GM18508 (cell line): ENCODE measurements around the gene KAT8.
A peak's percentile ranks its signal among the peaks of the same experiment; 100 is the strongest.
"Not testable (repeated sequence)": the region's sequence is repeated elsewhere in the genome, so short reads cannot be mapped to it uniquely, and the experiment has no call there.

ENCODE experiments used
- ATAC-seq: cut with Tn5 transposase; IDR thresholded peaks from one replicate; pipeline ENCODE4 v1.9.1; 2021; ENCODE audit warnings: moderate number of reproducible peaks; ENCODE audit not compliant: insufficient read depth, unreplicated experiment

Gene KAT8

GRCh38 chr16:31143011-31143693, 25.7 kb downstream of the KAT8 start:
- no peak for ATAC-seq

- ATAC-seq, result no peak
These were observed 26.3 kb downstream of the KAT8 start for GRCh38 chr16:31143694-31144148.

GRCh38 chr16:31144418-31144817, 27.0 kb downstream of the KAT8 start:
- not testable (repeated sequence) for ATAC-seq

- ATAC-seq, result no peak
These were observed 28.0 kb downstream of the KAT8 start for GRCh38 chr16:31145398-31145990.

DNA sequence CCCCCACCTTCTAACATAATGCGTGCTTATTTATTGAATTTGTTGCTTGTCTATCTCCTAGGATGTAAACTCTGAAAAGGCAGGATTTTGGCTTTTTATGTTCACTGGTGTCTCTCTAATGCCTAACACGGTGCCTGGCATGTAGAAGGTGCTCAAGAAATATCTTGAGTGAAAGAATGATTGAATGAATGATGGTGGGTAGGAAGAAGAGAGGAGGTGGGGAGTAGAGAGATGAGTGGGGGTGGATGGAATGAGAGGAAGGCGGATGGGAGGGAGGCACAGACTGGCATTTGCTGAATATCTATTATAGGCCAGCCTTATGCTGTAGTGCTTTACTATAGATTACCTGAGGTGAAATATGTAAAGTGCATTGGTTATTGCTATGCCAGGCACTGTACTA, 30.1 kb downstream of the KAT8 start:
- no peak for ATAC-seq

- ATAC-seq, result no peak
These were observed 30.8 kb downstream of the KAT8 start for GRCh38 chr16:31148281-31148728.

- ATAC-seq, result no peak
These were observed 31.4 kb downstream of the KAT8 start for GRCh38 chr16:31148896-31149295.

- no peak for ATAC-seq
These were observed 31.9 kb downstream of the KAT8 start for GRCh38 chr16:31149332-31149731.

- no peak for ATAC-seq
These were observed 32.7 kb downstream of the KAT8 start, which contains the start of gene PRSS36 for GRCh38 chr16:31149894-31150890. PRSS36 (minus strand) TSS chr16:31150066; CDS start chr16:31150035, 31 bp downstream.

- not testable (repeated sequence) for ATAC-seq
These were observed 33.5 kb downstream of the KAT8 start for GRCh38 chr16:31150976-31151375.

- ATAC-seq, result no peak
These were observed 39.7 kb downstream of the KAT8 start for GRCh38 chr16:31157136-31157535.

DNA sequence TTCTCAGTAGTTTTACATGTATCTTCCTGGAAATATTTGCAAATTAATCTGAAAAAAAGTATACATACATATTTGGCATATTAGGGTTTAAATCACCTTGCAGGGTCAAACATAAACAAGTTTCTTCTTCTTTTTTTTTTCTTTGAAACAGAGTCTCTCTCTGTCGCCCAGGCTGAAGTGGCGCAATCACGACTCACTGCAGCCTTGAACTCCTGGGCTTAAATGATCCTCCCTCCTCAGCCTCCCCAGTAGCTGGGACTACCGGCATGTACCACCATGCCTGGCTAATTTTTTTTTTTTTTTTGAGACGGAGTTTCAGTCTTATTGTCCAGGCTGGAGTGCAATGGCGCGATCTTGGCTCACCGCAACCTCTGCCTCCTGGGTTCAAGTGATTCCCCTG, 49.9 kb downstream of the KAT8 start:
- no peak for ATAC-seq

- ATAC-seq, result no peak
These were observed 51.4 kb downstream of the KAT8 start for GRCh38 chr16:31168848-31169247.

GRCh38 chr16:31170048-31170447, 52.6 kb downstream of the KAT8 start:
- not testable (repeated sequence) for ATAC-seq

GRCh38 chr16:31177136-31177535, 59.7 kb downstream of the KAT8 start:
- ATAC-seq, result no peak

DNA sequence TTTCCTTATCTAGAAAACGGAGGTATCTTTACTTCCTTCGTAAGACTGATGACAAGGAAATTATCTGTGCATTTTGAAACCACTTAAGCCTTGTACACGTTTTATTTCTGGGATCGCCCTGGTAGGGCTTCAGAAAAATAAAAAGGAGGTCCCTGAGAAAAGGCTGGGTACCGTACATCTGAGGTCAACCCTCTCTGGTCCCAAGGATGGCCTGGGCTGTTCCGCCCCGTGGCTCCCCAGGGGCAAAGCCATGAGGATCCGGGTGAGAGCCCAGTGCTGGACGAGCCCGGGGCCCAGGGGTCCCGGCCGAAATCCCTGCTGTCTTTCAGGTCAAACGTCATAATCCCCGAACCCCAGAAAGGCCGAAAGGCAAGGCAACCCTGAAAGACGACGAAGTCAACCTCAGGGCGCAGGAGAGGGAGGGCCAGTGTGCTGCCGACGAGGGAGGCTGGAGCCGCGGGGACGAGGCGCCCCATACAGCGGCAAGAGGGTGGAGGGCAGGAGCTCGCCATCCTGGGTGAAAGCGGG, 61.8 kb downstream of the KAT8 start:
- peak; percentile 3 for ATAC-seq

DNA sequence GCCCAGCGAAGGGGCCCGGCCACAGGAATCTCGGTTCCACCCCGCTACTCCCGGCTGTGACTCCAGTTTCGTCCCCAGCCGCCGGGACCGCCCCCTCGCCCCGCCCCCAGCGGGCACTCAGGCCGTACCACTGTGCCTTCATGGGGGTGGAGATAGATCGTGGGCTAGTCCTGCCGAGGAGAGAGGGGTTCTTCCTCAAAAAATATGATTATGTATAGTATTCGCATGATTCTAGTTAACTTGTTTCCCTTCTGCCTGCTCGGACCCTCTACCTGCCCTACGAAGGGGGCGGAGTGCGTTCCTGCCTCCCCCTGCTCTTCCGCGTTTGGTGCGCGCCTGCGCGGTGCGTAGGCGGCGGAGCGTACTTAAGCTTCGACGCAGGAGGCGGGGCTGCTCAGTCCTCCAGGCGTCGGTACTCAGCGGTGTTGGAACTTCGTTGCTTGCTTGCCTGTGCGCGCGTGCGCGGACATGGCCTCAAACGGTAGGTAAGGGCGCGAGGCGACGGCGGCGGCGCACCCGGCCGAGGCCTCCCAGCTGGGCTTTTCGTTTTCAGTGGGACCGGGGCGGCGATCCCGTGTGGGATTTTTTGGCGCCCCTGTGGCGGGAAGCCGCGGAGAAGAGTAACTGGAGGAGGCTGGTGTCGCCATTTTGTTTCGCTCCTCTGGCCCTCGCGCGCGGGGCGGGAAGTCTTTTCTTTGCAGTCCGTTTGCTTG, 62.4 kb downstream of the KAT8 start, which contains the start of gene FUS:
Gene FUS, plus strand, starts transcription at position 393 of the 713 bp plus-strand sequence. Its CDS starts 76 bp downstream, at position 469.
- ATAC-seq, result peak; percentile 38
